NCI-H2171 (cell line): Measurements from ENCODE around the gene DENND10.
"Not testable (repeated sequence)": the region's sequence is repeated elsewhere in the genome, so short reads cannot be mapped to it uniquely, and the experiment has no call there.

Experiments
- DNase-seq: peaks from one replicate; lab custom pipeline; 2025; lab: John Stamatoyannopoulos, UW

Gene DENND10

DNA sequence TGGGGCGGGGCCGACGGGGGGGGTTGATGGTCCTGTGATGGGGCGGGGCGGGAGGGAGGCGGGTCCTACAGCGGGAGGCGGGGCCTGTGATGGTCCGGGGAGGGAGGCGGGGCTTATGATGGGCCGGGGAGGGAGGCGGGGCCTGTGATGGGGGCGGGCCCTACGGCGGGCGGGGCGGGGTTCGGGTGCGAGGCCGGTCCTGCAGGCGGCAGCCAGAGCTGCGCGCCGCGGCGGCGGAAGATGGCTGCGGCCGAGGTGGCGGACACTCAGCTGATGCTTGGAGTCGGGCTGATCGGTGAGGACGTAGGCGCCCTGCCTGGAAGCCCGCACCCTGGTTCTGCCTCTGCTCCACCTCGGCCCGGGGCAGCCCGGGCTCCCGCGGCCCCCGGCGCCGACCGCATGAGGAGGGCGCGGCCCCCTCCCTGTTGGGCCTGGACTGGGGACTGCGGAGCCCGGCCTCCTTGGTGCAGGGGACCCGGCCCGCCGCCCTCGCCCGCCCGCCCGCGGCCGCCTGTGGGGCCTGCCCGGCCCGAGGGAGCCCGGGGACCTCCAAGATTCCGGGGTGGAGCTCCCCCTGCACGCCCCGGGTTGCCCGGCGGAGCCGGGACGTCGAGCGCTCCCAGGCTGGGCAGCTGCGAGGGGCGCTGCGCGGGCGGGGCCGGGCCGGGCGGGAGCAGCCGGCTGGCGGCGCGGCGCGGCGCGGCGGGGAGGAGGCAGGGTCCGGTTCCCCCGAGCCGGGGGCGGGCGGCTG is at the start of gene DENND10:
Gene DENND10 (plus strand): TSS at position 211 of the 751 bp plus-strand sequence. CDS start 30 bp downstream, at position 241.
- DNase-seq = peak; percentile 37

- DNase-seq = no peak
These were observed 48.4 kb upstream of the DENND10 start for GRCh38 chr10:119055472-119055871.

DNA sequence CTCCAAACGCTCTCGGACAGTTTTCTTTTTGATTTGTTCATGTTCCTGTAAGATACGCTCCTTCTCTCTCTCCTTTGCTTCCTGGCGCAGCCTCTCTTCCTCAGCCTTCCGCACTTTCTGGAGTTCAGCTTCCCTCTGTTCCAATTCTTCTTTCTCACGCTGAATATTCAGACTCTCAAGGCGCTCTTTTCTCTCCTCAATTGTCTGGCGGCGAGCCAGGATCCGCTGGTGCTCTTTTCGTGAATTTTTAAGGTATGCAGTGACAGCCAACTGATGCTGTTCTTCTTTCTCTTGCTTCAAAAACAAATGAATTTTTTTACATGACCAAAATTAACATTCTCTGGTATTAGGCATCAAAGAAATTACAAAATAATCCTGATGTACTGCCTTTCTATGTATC is 45.9 kb upstream of the DENND10 start:
- no peak for DNase-seq

DNA sequence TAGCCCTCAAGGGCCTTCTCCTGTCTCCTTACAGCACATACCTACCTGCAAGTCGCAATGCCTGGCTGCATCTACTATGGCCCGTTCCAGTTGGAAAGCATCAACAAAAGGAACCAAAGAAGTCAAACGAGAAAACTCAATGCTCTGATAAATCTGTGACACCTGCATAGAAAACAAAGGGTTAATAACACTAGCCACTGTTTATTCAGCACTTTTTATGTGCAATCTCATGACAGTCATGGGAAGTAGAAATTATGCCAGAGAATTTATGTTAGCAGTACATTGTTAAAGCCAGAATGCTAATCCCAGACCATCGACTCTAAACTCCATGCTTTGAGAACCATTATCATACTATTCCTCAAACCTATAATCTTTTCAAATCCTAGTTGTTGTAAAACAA is 44.4 kb upstream of the DENND10 start:
- no peak for DNase-seq

DNA sequence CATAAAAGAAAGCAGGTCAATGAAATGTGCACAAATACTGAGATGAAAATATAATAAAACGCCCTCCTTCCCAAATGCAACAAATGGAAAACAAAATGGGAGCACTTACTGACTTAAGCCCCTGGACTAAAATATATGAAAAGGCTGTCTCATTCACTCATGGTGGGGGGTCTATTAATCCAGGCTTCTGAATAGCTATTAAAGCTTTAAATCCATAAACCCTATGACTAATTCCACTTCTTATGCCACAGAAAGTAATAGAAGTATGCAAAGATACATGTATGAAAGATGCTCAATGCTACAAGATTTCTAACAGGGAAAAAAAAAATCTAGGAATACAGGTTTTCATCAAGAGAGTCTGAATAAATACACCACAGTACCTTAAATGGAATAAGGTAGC is 43.8 kb upstream of the DENND10 start:
- no peak for DNase-seq

- DNase-seq = no peak
These were observed 42.6 kb upstream of the DENND10 start for GRCh38 chr10:119061352-119061751.

- no peak for DNase-seq
These were observed 42.0 kb upstream of the DENND10 start for GRCh38 chr10:119061926-119062325.

- no peak for DNase-seq
These were observed 33.3 kb upstream of the DENND10 start for GRCh38 chr10:119070395-119071165.

DNA sequence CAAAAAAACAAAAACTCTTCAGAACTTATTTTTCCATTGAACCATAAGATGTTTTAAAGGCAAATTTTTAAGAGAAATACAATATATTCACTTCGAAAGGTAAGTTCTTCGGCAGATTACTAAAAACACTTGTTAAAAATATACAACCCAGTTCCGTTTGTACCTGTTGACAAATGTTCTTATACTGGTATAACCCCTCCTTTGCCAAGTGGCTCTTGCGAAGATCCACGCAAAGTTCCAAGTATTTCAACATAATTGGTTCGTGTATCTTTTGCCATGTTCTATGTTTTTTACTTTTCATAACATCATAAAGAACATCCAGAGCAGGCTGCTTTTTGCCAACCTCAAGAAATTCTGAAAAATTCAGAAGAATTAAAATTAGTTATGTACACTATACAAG is 30.3 kb upstream of the DENND10 start:
- no peak for DNase-seq

DNA sequence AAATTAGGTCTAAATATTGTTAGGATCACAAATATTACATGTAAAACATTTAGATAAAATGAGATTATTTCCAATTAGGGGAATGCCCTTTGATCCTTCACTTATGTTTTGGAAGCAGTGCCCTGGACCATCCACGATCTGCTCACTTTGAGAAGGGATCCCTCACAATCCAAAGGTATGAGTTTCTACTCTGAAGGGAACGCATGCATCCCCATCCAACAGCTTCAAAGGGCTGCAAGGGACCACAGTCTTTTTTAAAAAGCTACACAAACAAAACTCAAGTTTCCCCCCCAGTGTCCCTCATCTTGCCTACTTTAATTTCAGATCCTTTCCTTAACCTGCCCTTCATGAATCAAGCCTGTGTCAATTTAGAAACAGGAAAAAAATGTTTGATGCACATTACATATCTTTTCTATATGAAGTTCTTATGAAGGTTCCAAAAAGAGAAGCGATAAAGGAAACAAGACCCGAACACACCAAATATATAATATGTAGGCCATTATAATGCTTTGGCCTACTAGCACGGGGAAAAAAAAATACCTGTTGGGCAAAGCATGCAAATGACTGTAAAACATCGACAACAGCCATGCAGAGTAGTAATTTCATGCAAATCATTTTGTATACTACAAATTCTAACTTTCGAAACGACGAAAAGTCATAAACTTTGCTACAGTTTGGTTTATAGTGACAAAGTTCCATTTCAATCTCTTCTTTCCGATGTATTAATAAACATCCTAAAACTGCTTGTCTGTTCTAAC is 25.3 kb upstream of the DENND10 start:
- DNase-seq = no peak

- peak; percentile 54 for DNase-seq
These were observed 24.1 kb upstream of the DENND10 start for GRCh38 chr10:119079599-119080520.

DNA sequence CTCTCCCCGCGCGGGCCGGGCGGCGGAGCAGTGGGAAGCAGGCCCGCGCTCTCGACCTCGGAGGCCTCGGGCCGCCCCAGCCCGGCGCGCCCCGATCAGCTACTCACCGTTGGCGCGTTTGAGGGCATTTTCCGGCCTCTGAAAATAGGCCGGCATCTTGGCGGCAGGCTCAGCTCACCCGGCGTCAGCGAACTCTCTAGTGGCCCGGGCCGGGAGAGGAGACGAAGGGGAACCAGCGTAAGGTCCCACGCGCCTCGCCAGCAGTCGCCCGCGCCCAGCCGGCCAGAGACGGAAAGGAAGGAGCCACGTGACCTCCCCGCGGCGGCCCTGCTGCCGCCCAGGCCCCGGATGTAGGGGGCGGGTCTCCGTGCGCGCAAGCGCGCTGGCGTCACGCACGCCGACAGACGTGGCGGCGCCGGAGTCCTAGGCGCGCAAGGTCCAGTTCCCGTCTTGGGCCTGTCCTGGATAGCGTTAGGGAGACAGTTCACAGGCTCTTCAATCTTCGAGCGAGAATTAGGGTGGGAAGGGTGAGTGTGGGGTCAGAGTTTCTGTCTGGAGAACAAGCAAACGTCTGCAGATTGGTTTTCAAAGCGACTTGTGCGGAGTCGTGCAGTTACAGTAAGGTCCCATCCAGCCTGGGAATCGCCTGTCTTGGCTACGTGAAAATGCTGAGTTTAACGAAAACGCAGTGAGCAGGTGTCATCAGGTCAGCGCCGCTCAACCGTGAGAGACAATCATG is 23.2 kb upstream of the DENND10 start, which contains the start of gene EIF3A:
Gene EIF3A (minus strand): TSS at position 297 of the 739 bp plus-strand sequence. CDS start 141 bp downstream, at position 156.
- DNase-seq = peak; percentile 44

DNA sequence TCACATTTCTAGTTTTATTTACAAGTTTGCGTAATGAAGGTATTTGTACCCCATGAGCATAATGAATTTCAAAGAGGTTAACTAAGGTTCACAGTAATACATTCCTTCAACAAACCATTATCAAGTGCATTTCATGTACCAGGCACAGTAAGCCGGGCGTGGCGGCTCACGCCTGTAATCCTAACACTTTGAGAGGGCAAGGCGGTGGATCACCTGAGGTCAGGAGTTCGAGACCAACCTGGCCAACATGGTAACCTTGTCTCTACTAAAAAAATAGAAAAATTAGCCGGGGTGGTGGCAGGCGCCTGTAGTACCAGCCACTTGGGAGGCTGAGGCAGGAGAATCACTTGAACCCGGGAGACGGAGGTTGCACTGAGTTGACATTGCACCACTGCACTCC is 19.0 kb upstream of the DENND10 start:
- no peak for DNase-seq

DNA sequence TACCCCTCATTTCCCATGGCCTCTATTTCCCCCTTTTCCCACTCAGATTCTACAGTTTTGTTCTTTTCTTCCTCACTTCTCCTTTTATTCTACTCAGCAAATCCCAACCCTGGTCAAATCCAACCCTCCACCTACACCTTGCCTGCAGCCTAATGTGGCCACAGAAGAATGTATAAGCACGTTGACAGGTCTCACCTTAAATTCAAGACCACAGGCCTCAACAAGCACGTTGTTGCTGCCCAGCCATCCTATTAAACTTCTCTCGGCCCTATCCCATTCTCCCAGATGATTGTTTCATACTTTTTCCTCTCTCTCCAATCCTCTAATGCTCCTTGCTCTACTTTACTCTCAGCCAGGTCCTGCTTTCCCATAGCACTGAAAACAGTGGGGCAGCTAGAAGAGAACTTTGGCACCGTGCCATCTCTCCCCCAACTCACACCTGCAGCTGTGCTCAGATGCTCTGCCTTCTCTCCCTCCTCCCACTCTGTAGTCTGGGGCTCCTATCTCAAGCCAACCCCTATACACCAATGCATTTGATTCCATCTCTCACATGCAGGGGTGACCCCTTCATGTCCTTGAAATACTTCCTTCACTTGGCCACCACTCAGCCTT is 16.5 kb upstream of the DENND10 start:
- DNase-seq = no peak

DNA sequence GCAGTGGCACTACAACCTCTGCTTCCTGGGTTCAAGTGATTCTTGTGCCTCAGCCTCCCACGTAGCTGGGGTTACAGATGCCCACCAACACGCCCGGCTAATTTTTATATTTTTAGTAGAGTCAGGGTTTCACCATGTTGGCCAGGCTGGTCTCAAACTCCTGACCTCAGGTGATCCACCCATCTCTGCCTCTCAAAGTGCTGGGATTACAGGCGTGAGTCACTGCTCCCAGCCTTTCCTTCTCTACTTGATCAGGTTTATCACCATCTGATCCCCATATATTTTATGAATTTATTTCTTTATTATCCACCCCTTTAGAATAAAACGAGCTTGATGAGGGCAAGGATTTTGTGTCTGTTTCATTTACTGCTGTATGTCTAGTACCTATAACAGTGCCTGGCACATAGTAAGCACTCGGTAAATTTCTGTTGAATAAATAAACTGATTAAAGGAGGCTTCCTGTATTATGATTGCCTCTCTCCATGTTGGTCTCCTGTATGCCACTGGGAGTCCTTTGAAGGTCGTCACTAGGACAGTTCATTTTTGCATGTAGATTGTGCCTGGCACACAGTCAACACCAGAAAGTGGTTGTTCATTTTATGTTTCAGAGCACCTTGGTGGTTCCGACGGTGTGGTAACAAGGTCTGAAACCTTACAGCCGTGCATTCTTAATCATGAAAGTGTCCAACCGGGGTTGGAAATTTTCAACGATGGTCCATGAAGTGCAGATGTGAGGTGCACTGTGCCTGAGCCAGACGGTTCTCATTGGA is 13.7 kb upstream of the DENND10 start:
- DNase-seq = no peak

DNA sequence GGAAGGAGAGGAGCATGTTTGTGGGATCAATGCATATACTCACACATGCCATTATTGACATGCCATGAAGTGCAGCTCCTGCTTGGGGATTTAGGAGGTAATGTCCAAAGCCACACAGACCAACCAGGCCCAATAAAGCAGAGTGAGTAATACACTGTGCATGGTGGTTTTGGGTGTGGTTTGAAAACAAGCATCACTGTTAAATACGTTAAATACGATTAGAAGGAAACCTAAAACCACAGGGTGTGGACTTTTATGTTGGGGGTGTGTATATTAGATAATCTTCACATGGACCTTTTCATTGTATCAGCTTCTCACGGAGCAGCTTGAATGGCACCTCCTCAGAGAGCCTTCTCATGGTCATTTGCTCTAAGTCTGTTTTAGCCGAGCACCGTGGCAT is 12.9 kb upstream of the DENND10 start:
- no peak for DNase-seq

DNA sequence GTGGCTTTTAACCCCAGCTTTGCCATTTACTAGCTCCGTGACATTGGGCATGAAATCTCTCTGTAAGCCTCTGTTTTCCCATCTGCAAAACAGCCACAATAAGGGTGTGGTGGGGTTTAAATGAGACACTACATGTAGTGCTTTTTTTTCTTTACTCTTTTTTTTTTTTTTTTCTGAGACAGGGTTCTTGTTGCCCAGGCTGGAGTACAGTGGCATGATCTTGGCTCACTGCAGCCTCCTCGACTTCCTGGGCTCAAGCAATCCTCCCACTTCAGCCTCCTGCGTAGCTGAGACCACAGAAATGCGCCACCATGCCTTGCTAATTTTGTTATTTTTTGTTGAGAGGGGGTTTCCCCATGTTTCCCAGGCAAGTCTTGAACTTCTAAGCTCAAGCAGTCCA is 8.3 kb upstream of the DENND10 start:
- DNase-seq = no peak

GRCh38 chr10:119096641-119097415 is 7.1 kb upstream of the DENND10 start:
- DNase-seq = not testable (repeated sequence)

DNA sequence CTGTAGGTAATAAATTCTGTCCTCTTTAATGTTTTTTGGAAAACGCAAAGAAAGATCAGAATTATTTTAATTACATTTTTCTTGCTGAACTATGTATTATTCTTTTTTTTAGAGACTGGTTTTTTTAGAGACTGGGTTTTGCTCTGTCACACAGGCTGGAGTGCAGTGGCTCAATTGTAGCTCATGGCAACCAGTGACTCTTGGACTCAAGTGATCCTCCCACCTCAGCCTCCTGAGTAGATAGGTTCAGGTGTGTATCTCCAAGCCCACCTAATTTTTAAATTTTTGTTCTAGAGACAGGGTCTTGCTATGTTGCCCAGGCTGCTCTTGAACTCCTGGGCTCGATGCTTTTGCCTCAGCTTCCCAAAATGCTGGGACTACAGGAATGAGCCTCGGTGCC is 5.3 kb upstream of the DENND10 start:
- no peak for DNase-seq
